T-cell (primary cell): Measurements from ENCODE around the gene CNOT6. TPM values are rescaled to one million over a fixed set of nuclear protein-coding genes. Genes with fewer than 3 reads are reported as not detected.

Experiments used
- ATAC-seq, 4 experiments: fragments of 200-7000 bp in 3 of 4; fragments of 150-1000 bp in 1 of 4; cut with Tn5 transposase; replicated peaks in 1 of 4; 1 replicate in 3 of 4; 2 replicates in 1 of 4; pipeline ENCODE4 v1.10.0; 2021; ENCODE audit warnings: moderate library complexity in 3 of 4, mild to moderate bottlenecking in 2 of 4, moderate number of reproducible peaks in 1 of 4
- CTCF ChIA-PET, 2 donors: fragments of 300-600 bp; sonication (Branson Sonifier 250); formaldehyde crosslinking; loops; one replicate each; lab custom pipeline; 2022; ENCODE audit warnings: antibody characterized with exemption in 2 of 2; lab: Charles Lee
- POLR2A ChIA-PET, 2 donors: fragments of 300-600 bp; sonication (Branson Sonifier 250); formaldehyde crosslinking; loops; one replicate each; lab custom pipeline; 2022; ENCODE audit warnings: antibody characterized with exemption in 2 of 2; lab: Charles Lee
- DNase-seq, 35 experiments: peaks; one replicate each; pipeline versions ENCODE4 v3.0.0 to v3.0.0-alpha.2; 2013 to 2023
- H3K27ac ChIP-seq: one replicate; pipeline ENCODE4 v1.5.1; 2013; ENCODE audit warnings: low read length
- H3K27me3 ChIP-seq, 2 experiments: replicated peaks in 1 of 2; 1 replicate in 1 of 2; 2 replicates in 1 of 2; pipeline versions ENCODE4 v1.6.1 to v1.7.0; 2013; ENCODE audit warnings: low read length in 1 of 2, mixed read lengths in 1 of 2; ENCODE audit not compliant: control insufficient read depth in 2 of 2, insufficient read depth in 2 of 2; ENCODE audit errors: extremely low read depth in 1 of 2
- H3K36me3 ChIP-seq, 2 donors: 1 replicate in 1 of 2; 2 replicates in 1 of 2; pipeline versions ENCODE4 v1.6.1 to v1.7.0; 2013; ENCODE audit warnings: low read length in 1 of 2; ENCODE audit not compliant: control insufficient read depth in 2 of 2, insufficient read depth in 1 of 2; ENCODE audit errors: extremely low read depth in 1 of 2
- H3K4me1 ChIP-seq, 2 experiments: 1 replicate in 1 of 2; 2 replicates in 1 of 2; pipeline versions ENCODE4 v1.6.1 to v1.7.0; 2013; ENCODE audit warnings: low read length in 2 of 2, mixed read lengths in 1 of 2; ENCODE audit not compliant: insufficient read depth in 2 of 2, control insufficient read depth in 1 of 2; ENCODE audit errors: extremely low read depth in 1 of 2
- H3K4me3 ChIP-seq, 2 donors: 1 replicate in 1 of 2; 2 replicates in 1 of 2; pipeline versions ENCODE4 v1.5.1 to v1.7.0; 2013; ENCODE audit warnings: mild to moderate bottlenecking in 2 of 2, low read length in 1 of 2, moderate library complexity in 1 of 2; ENCODE audit not compliant: control insufficient read depth in 1 of 2; ENCODE audit errors: extremely low read depth in 1 of 2
- H3K9me3 ChIP-seq: 2 replicates; pipeline ENCODE4 v1.7.0; 2013
- H3K27ac Mint-ChIP-seq, 2 donors: one replicate each; pipeline ENCODE4 v1.8.0; 2020 to 2021; ENCODE audit warnings: mild to moderate bottlenecking in 2 of 2, mixed read lengths in 2 of 2
- H3K27me3 Mint-ChIP-seq, 2 donors: one replicate each; pipeline ENCODE4 v1.8.0; 2021 to 2022; ENCODE audit warnings: mixed read lengths in 2 of 2
- H3K36me3 Mint-ChIP-seq: one replicate; pipeline ENCODE4 v1.8.0; 2021; ENCODE audit warnings: mixed read lengths
- H3K4me1 Mint-ChIP-seq, 3 donors: one replicate each; pipeline ENCODE4 v1.8.0; 2020 to 2022; ENCODE audit warnings: mixed read lengths in 3 of 3, mild to moderate bottlenecking in 1 of 3
- H3K4me3 Mint-ChIP-seq, 3 donors: one replicate each; pipeline ENCODE4 v1.8.0; 2020 to 2022; ENCODE audit warnings: mild to moderate bottlenecking in 3 of 3, mixed read lengths in 3 of 3, moderate library complexity in 3 of 3
- H3K9me3 Mint-ChIP-seq, 3 donors: one replicate each; pipeline ENCODE4 v1.8.0; 2020 to 2022; ENCODE audit warnings: mixed read lengths in 3 of 3
- WGBS: methylation state at CpG from one replicate; pipeline ENCODE4 v1.1.5; 2013; ENCODE audit warnings: missing lambda C conversion rate; ENCODE audit not compliant: insufficient coverage; 5-methylcytosine and 5-hydroxymethylcytosine counted together
- total RNA-seq, 35 experiments: library from RNA in 6 of 35; stranded (reverse) in 6 of 35; fragments of 120-200 nt in 1 of 35; gene quantifications; one replicate each; pipeline versions ENCODE4 v1.2.1 to v1.2.4 and lab custom pipeline; 2013 to 2026

CNOT6 gene
- total RNA-seq, 5 donors from 2014 or later (not counting 1 experiment from before 2014, with no cell fraction given): 25.1 to 29.9 (median 25.6) TPM

- peaks cover 0 to 4% of the 10 kb centered on the region in 2 donors for H3K27me3 Mint-ChIP-seq
- DNase-seq (no peak), ATAC-seq (no peak)
- Histone ChIP-seq H3K4me3 (no peak overlapping the region), H3K9me3 (no peaks in the 10 kb centered on the region), H3K27me3 (peaks cover 0 to 9% of the 10 kb centered on the region in 2 experiments), H3K27ac (no peak overlapping the region), H3K4me1 (no peaks in the 10 kb centered on the region), H3K36me3 (no peaks in the 10 kb centered on the region)
- no peak overlapping the region for H3K4me3 Mint-ChIP-seq
- no peaks in the 10 kb centered on the region for H3K36me3 Mint-ChIP-seq
- no peak overlapping the region for H3K27ac Mint-ChIP-seq
- H3K9me3 Mint-ChIP-seq: no peaks in the 10 kb centered on the region
- no peaks in the 10 kb centered on the region for H3K4me1 Mint-ChIP-seq
- POLR2A ChIA-PET: no interaction called here
- CTCF ChIA-PET: interaction anchor here in 1 of 2 donors (0.6 kb wide), 1 partner anchor 55 kb away, joined by 3 read pairs; no protein-coding TSS in a partner anchor
- WGBS: 87% methylated on average over 6 of the region's 6 CpGs
Measured at GRCh38 chr5:180599590-180599914, 105.4 kb downstream of the CNOT6 start.

- Histone ChIP-seq H3K27me3 (peaks cover 0 to 9% of the 10 kb centered on the region in 2 experiments), H3K27ac (no peak overlapping the region), H3K4me3 (no peak overlapping the region), H3K36me3 (no peaks in the 10 kb centered on the region), H3K9me3 (no peaks in the 10 kb centered on the region), H3K4me1 (no peaks in the 10 kb centered on the region)
- Mint-ChIP-seq H3K36me3 (no peaks in the 10 kb centered on the region), H3K27me3 (peaks cover 0 to 4% of the 10 kb centered on the region in 2 donors), H3K4me1 (no peaks in the 10 kb centered on the region), H3K9me3 (no peaks in the 10 kb centered on the region), H3K27ac (no peak overlapping the region), H3K4me3 (no peak overlapping the region)
- 86% methylated on average over 9 of the region's 16 CpGs for WGBS
- ChIA-PET POLR2A (no interaction called here), CTCF (interaction anchor here in 1 of 2 donors (0.6 kb wide), 1 partner anchor 55 kb away, joined by 3 read pairs; no protein-coding TSS in a partner anchor)
- DNase-seq: peak in 1 of 35 experiments; percentile 20
- no peak for ATAC-seq
Measured at GRCh38 chr5:180599981-180600553, 105.9 kb downstream of the CNOT6 start.

- POLR2A ChIA-PET: no interaction called here
Measured at GRCh38 chr5:180600554-180601041, 106.4 kb downstream of the CNOT6 start.

GRCh38 chr5:180601591-180602480, 107.7 kb downstream of the CNOT6 start:
- no peak overlapping the region for H3K27ac Mint-ChIP-seq
- WGBS: 88% methylated on average over 28 of the region's 36 CpGs
- no peaks in the 10 kb centered on the region for H3K36me3 ChIP-seq

More at GRCh38 chr5:180600554-180601041, 106.4 kb downstream of the CNOT6 start:
- CTCF ChIA-PET: no interaction called here
- DNase-seq (peak in 1 of 35 experiments; percentile 4), ATAC-seq (no peak)
- WGBS: 96% methylated on average over 5 of the region's 12 CpGs
- Mint-ChIP-seq H3K9me3 (no peaks in the 10 kb centered on the region), H3K4me1 (no peaks in the 10 kb centered on the region), H3K4me3 (no peak overlapping the region), H3K27me3 (peaks cover 0 to 4% of the 10 kb centered on the region in 2 donors), H3K27ac (no peak overlapping the region), H3K36me3 (no peaks in the 10 kb centered on the region)
- Histone ChIP-seq H3K27me3 (peaks cover 0 to 10% of the 10 kb centered on the region in 2 experiments), H3K36me3 (no peaks in the 10 kb centered on the region), H3K27ac (no peak overlapping the region), H3K4me3 (no peak overlapping the region), H3K4me1 (no peaks in the 10 kb centered on the region), H3K9me3 (no peaks in the 10 kb centered on the region)

GRCh38 chr5:180602481-180603075, 108.4 kb downstream of the CNOT6 start:
- H3K4me1 Mint-ChIP-seq: peaks cover 0 to 7% (median 2%) of the 10 kb centered on the region in 3 donors
- ATAC-seq: no peak
- H3K27ac Mint-ChIP-seq: no peak overlapping the region
- Histone ChIP-seq H3K27me3 (peaks cover 0 to 18% of the 10 kb centered on the region in 2 experiments), H3K4me3 (no peak overlapping the region), H3K36me3 (no peaks in the 10 kb centered on the region), H3K27ac (no peak overlapping the region), H3K9me3 (no peaks in the 10 kb centered on the region), H3K4me1 (no peaks in the 10 kb centered on the region)
- H3K27me3 Mint-ChIP-seq: peaks cover 0 to 4% of the 10 kb centered on the region in 2 donors
- DNase-seq: peak in 1 of 35 experiments; percentile 3
- H3K36me3 Mint-ChIP-seq: no peaks in the 10 kb centered on the region
- H3K9me3 Mint-ChIP-seq: no peaks in the 10 kb centered on the region
- no peak overlapping the region for H3K4me3 Mint-ChIP-seq
- 77% methylated on average over 10 of the region's 15 CpGs for WGBS
- ChIA-PET POLR2A (no interaction called here), CTCF (interaction anchor here in 1 of 2 donors (0.9 kb wide), 1 partner anchor 115 kb away, joined by 3 read pairs; no protein-coding TSS in a partner anchor)

More at GRCh38 chr5:180601591-180602480, 107.7 kb downstream of the CNOT6 start:
- ChIA-PET POLR2A (no interaction called here), CTCF (interaction anchor here in 1 of 2 donors (0.9 kb wide), 1 partner anchor 116 kb away, joined by 3 read pairs; no protein-coding TSS in a partner anchor)
- no peak overlapping the region for H3K4me3 Mint-ChIP-seq
- no peaks in the 10 kb centered on the region for H3K9me3 Mint-ChIP-seq
- DNase-seq: peak in 1 of 35 experiments; percentile 24
- Histone ChIP-seq H3K27ac (no peak overlapping the region), H3K4me1 (no peaks in the 10 kb centered on the region), H3K9me3 (no peaks in the 10 kb centered on the region), H3K4me3 (no peak overlapping the region), H3K27me3 (peaks cover 0 to 18% of the 10 kb centered on the region in 2 experiments)
- H3K27me3 Mint-ChIP-seq: peaks cover 0 to 4% of the 10 kb centered on the region in 2 donors
- H3K4me1 Mint-ChIP-seq: peaks cover 0 to 7% (median 2%) of the 10 kb centered on the region in 3 donors
- ATAC-seq: no peak
- no peaks in the 10 kb centered on the region for H3K36me3 Mint-ChIP-seq

GRCh38 chr5:180603076-180603594, 109.0 kb downstream of the CNOT6 start:
- no peaks in the 10 kb centered on the region for H3K4me1 ChIP-seq
- no peaks in the 10 kb centered on the region for H3K9me3 Mint-ChIP-seq
- H3K36me3 Mint-ChIP-seq: no peaks in the 10 kb centered on the region
- H3K27me3 Mint-ChIP-seq: peaks cover 0 to 4% of the 10 kb centered on the region in 2 donors
- POLR2A ChIA-PET: no interaction called here
- WGBS: 93% methylated on average over 13 of the region's 19 CpGs
- peaks cover 0 to 17% of the 10 kb centered on the region in 2 experiments for H3K27me3 ChIP-seq
- H3K9me3 ChIP-seq: no peaks in the 10 kb centered on the region
- DNase-seq (peak in 1 of 35 experiments; percentile 20), ATAC-seq (no peak)
- CTCF ChIA-PET: no interaction called here
- no peak overlapping the region for H3K4me3 ChIP-seq
- H3K36me3 ChIP-seq: no peaks in the 10 kb centered on the region
- H3K27ac Mint-ChIP-seq: no peak overlapping the region
- no peak overlapping the region for H3K27ac ChIP-seq
- peaks cover 2 to 7% (median 2%) of the 10 kb centered on the region in 3 donors for H3K4me1 Mint-ChIP-seq
- no peak overlapping the region for H3K4me3 Mint-ChIP-seq
